Vagina (tissue), 2 donors: Measurements from ENCODE around the gene SETX. TPM values are rescaled to one million over a fixed set of nuclear protein-coding genes. Genes with fewer than 3 reads are reported as not detected.

Experiments used
- DNase-seq, 2 donors: peaks; one replicate each; pipeline ENCODE4 v3.0.0-alpha.2; 2017; ENCODE audit errors: extremely low spot score in 2 of 2
- H3K27ac ChIP-seq: fragments of 200-600 bp; sonication (generic); one replicate; pipeline ENCODE4 v1.5.1; 2019
- H3K27me3 ChIP-seq: fragments of 200-600 bp; sonication (generic); one replicate; pipeline ENCODE4 v1.5.1; 2019
- H3K36me3 ChIP-seq, 2 donors: fragments of 200-600 bp; sonication (generic); one replicate each; pipeline ENCODE4 v1.5.1; 2017 to 2019
- H3K4me1 ChIP-seq: fragments of 200-600 bp; sonication (generic); one replicate; pipeline ENCODE4 v1.5.1; 2019
- H3K4me3 ChIP-seq, 2 donors: fragments of 200-600 bp; sonication (generic); 1 replicate in 1 of 2; 2 replicates in 1 of 2; pipeline ENCODE4 v1.5.1; 2016 to 2019
- H3K9me3 ChIP-seq: fragments of 200-600 bp; sonication (generic); one replicate; pipeline ENCODE4 v1.5.1; 2019
- CTCF ChIP-seq, 3 experiments: fragments of 450-650 bp in 2 of 3; fragments of 200-600 bp in 1 of 3; sonication (generic) in 1 of 3; IDR thresholded peaks; one replicate each; pipeline ENCODE4 v1.5.1; 2017 to 2019; ENCODE audit warnings: antibody characterized with exemption in 3 of 3, mild to moderate bottlenecking in 2 of 3, moderate library complexity in 2 of 3
- POLR2A ChIP-seq, 2 donors: fragments of 450-650 bp; IDR thresholded peaks; one replicate each; pipeline ENCODE4 v1.6.1; 2017; ENCODE audit warnings: antibody characterized with exemption in 2 of 2, mild to moderate bottlenecking in 2 of 2, moderate library complexity in 2 of 2
- POLR2AphosphoS5 ChIP-seq, 2 donors: sonication (generic); formaldehyde crosslinking; IDR thresholded peaks; one replicate each; pipeline ENCODE4 v1.9.0; 2017; ENCODE audit warnings: antibody characterized with exemption in 2 of 2, mild to moderate bottlenecking in 2 of 2, low read depth in 1 of 2; ENCODE audit not compliant: insufficient read depth in 1 of 2
- intact Hi-C: fragments of 100-400 bp; cut with DNase I; formaldehyde crosslinking; loops from one replicate; pipeline ENCODE4 v1.15.1; 2023
- total RNA-seq: library from RNA; depleted of rRNA; stranded (reverse); fragments of >200 nt; gene quantifications from one replicate; pipeline ENCODE4 v1.2.3, GENCODE V29; 2016

Gene SETX
- total RNA-seq, 1 donor from 2014 or later: 44.2 TPM

GRCh38 chr9:132288966-132289365 is 65.8 kb downstream of the SETX start:
- Histone ChIP-seq H3K27ac (no peak overlapping the region), H3K4me3 (no peak overlapping the region), H3K36me3 (peaks cover 0 to 54% of the 10 kb centered on the region in 2 donors), H3K9me3 (no peaks in the 10 kb centered on the region), H3K4me1 (no peaks in the 10 kb centered on the region), H3K27me3 (no peaks in the 10 kb centered on the region)
- no peak for DNase-seq
- TF ChIP-seq POLR2AphosphoS5 (IDR thresholded peaks at IDR 0.05; ENCODE audit: insufficient read depth in 1 of 2, low read depth in 1 of 2): no peak
- TF ChIP-seq CTCF (IDR thresholded peaks at IDR 0.05): no peak
- TF ChIP-seq POLR2A (IDR thresholded peaks at IDR 0.05): no peak
- intact Hi-C loops: no loop called here

- Histone ChIP-seq H3K27me3 (no peaks in the 10 kb centered on the region), H3K4me1 (no peaks in the 10 kb centered on the region), H3K4me3 (no peak overlapping the region), H3K27ac (no peak overlapping the region), H3K9me3 (no peaks in the 10 kb centered on the region), H3K36me3 (peaks cover 0 to 59% of the 10 kb centered on the region in 2 donors)
- DNase-seq: no peak
- intact Hi-C loops: no loop called here
- TF ChIP-seq CTCF (IDR thresholded peaks at IDR 0.05) (no peak), POLR2A (IDR thresholded peaks at IDR 0.05) (no peak), POLR2AphosphoS5 (IDR thresholded peaks at IDR 0.05; ENCODE audit: insufficient read depth in 1 of 2, low read depth in 1 of 2) (no peak)
These were observed 66.4 kb downstream of the SETX start for GRCh38 chr9:132288361-132288760.

GRCh38 chr9:132287256-132287760 is 67.5 kb downstream of the SETX start:
- intact Hi-C loops: no loop called here
- Histone ChIP-seq H3K9me3 (no peaks in the 10 kb centered on the region), H3K27me3 (no peaks in the 10 kb centered on the region), H3K36me3 (peaks cover 0 to 69% of the 10 kb centered on the region in 2 donors), H3K4me1 (no peaks in the 10 kb centered on the region), H3K27ac (no peak overlapping the region), H3K4me3 (no peak overlapping the region)
- no peak for DNase-seq
- TF ChIP-seq POLR2AphosphoS5 (IDR thresholded peaks at IDR 0.05; ENCODE audit: insufficient read depth in 1 of 2, low read depth in 1 of 2) (no peak), POLR2A (IDR thresholded peaks at IDR 0.05) (no peak), CTCF (IDR thresholded peaks at IDR 0.05) (no peak)

GRCh38 chr9:132283863-132284262 is 70.9 kb downstream of the SETX start:
- no peak for DNase-seq
- intact Hi-C loops: no loop called here
- peaks cover 0 to 87% of the 10 kb centered on the region in 2 donors for H3K36me3 ChIP-seq
- no peak overlapping the region for H3K4me3 ChIP-seq
- H3K4me1 ChIP-seq: no peaks in the 10 kb centered on the region
- TF ChIP-seq POLR2A (IDR thresholded peaks at IDR 0.05) (no peak), POLR2AphosphoS5 (IDR thresholded peaks at IDR 0.05; ENCODE audit: insufficient read depth in 1 of 2, low read depth in 1 of 2) (no peak), CTCF (IDR thresholded peaks at IDR 0.05) (no peak)
- H3K27me3 ChIP-seq: no peaks in the 10 kb centered on the region
- H3K27ac ChIP-seq: no peak overlapping the region
- H3K9me3 ChIP-seq: no peaks in the 10 kb centered on the region

GRCh38 chr9:132283165-132283564 is 71.6 kb downstream of the SETX start:
- no peaks in the 10 kb centered on the region for H3K27me3 ChIP-seq
- no peak overlapping the region for H3K27ac ChIP-seq
- TF ChIP-seq POLR2AphosphoS5 (IDR thresholded peaks at IDR 0.05; ENCODE audit: insufficient read depth in 1 of 2, low read depth in 1 of 2): no peak
- intact Hi-C loops: no loop called here
- H3K4me1 ChIP-seq: no peaks in the 10 kb centered on the region
- H3K9me3 ChIP-seq: no peaks in the 10 kb centered on the region
- DNase-seq: no peak
- no peak overlapping the region for H3K4me3 ChIP-seq
- H3K36me3 ChIP-seq: peaks cover 0 to 89% of the 10 kb centered on the region in 2 donors
